ENCODE measurements around the gene DYRK4.

- no peak for TF ChIP-seq CTCF (IDR thresholded peaks at IDR 0.05)
- TF ChIP-seq POLR2A (IDR thresholded peaks at IDR 0.05) = no peak
These were observed 83.0 kb downstream of the DYRK4 start for GRCh38 chr12:4645023-4645422.
